Heart left ventricle (tissue), 16 donors: Measurements from ENCODE around the gene UBTD1. TPM values are rescaled to one million over a fixed set of nuclear protein-coding genes. Genes with fewer than 3 reads are reported as not detected.
A peak's percentile ranks its signal among the peaks of the same experiment; 100 is the strongest.

Experiments
- ATAC-seq, 4 donors: fragments of 200-7000 bp; cut with Tn5 transposase; one replicate each; pipeline ENCODE4 v1.9.1; 2020 to 2022; ENCODE audit warnings: moderate library complexity in 4 of 4, mild to moderate bottlenecking in 3 of 4, moderate number of reproducible peaks in 1 of 4
- DNase-seq, 5 donors: peaks; one replicate each; pipeline ENCODE4 v3.0.0-alpha.2; 2020
- H3K27ac ChIP-seq, 12 donors: fragments of 200-600 bp; sonication (generic) in 4 of 12; one replicate each; pipeline versions ENCODE4 v1.5.0 to v1.8.0; 2016 to 2022; ENCODE audit warnings: mild to moderate bottlenecking in 2 of 12
- H3K27me3 ChIP-seq, 9 donors: fragments of 200-600 bp; sonication (generic) in 2 of 9; one replicate each; pipeline versions ENCODE4 v1.5.1 to v1.8.0; 2016 to 2022; ENCODE audit warnings: mild to moderate bottlenecking in 3 of 9
- H3K36me3 ChIP-seq, 9 donors: fragments of 200-600 bp; sonication (generic) in 2 of 9; one replicate each; pipeline versions ENCODE4 v1.5.0 to v1.8.0; 2018 to 2022; ENCODE audit warnings: mild to moderate bottlenecking in 2 of 9
- H3K4me1 ChIP-seq, 12 donors: fragments of 200-600 bp; sonication (generic) in 4 of 12; one replicate each; pipeline versions ENCODE4 v1.5.0 to v1.8.0; 2016 to 2022; ENCODE audit warnings: mild to moderate bottlenecking in 3 of 12
- H3K4me3 ChIP-seq, 12 donors: fragments of 200-600 bp; sonication (generic) in 4 of 12; one replicate each; pipeline versions ENCODE4 v1.5.0 to v1.8.0; 2017 to 2022; ENCODE audit warnings: mild to moderate bottlenecking in 9 of 12, moderate library complexity in 4 of 12
- H3K9me3 ChIP-seq, 12 donors: fragments of 200-600 bp; sonication (generic) in 4 of 12; one replicate each; pipeline versions ENCODE4 v1.5.0 to v1.8.0; 2016 to 2022; ENCODE audit warnings: mild to moderate bottlenecking in 1 of 12
- POLR2A ChIP-seq, 2 donors: fragments of 450-650 bp; IDR thresholded peaks; one replicate each; pipeline ENCODE4 v1.6.1; 2017; ENCODE audit warnings: antibody characterized with exemption in 2 of 2, mild to moderate bottlenecking in 2 of 2, moderate library complexity in 2 of 2
- WGBS, 4 donors: extraction: QIAGEN DNeasy Blood & Tissue Kit in 2 of 4; methylation state at CpG; one replicate each; pipeline versions ENCODE4 v1.1.5 to v1.1.7; 2013 to 2018; 5-methylcytosine and 5-hydroxymethylcytosine counted together
- intact Hi-C, 10 donors: fragments of 100-400 bp; cut with DNase I; formaldehyde crosslinking; loops; one replicate each; pipeline versions ENCODE4 v1.11.1 to v1.14.2; 2022
- polyA plus RNA-seq, 2 donors: library from polyadenylated mRNA; stranded (reverse); fragments of 200-250 nt; gene quantifications; one replicate each; pipeline ENCODE4 v1.2.3, GENCODE V29; 2013
- total RNA-seq, 9 donors: library from RNA; depleted of rRNA in 2 of 9; stranded (reverse); fragments of >200 nt in 2 of 9; fragmentation: NEBNext Ultra II Directional in 3 of 9; extraction: Animal tissue kit (Norgen Biotek cat#: 25700) in 3 of 9; gene quantifications; one replicate each; pipeline versions ENCODE4 v1.1.0 to v1.2.4, GENCODE V29; 2016 to 2023
- TF ChIP-seq, protein P1 (sequence below), 12 donors: fragments of 200-600 bp; sonication (generic) in 4 of 12; IDR thresholded peaks; one replicate each; pipeline versions ENCODE4 v1.5.0 to v1.8.0; 2018 to 2022; ENCODE audit warnings: antibody characterized with exemption in 12 of 12, mild to moderate bottlenecking in 5 of 12
- donor health status: ischemic (EF 13 %, LVEDD 7.1; RV severe dilation, severe dysfunction).
- donor health status: healthy with polysubstance abuse.
- donor health status: DM: no; HTN: yes; CAD: no.
- donor health status: DM: no; HTN: no; CAD: no.
- donor health status: ischemic (EF 25% LVEDD 6.9; RV normal size, moderate dysfunction).
- donor health status: ischemic (EF 25% LVEDD 5.7; RV mildly dilated, moderate dysfunction).
- donor health status: healthy.
- donor health status: DM: yes; HTN: yes; CAD: no.
- donor health status: ischemic (EF 35%, LVEDD 5.7; RV mildly dilated, moderate dysfunction).
- donor health status: nonischemic (EF 11% LVEDD 7.7; RV severe dilation, severe dysfunction).
- donor health status: DM: yes; HTN: yes; CAD: no.
- donor health status: PGD.
- donor health status: ischemic (EF 29% LVEDD 5.4; RV normal size, mild dysfunction).
- donor health status: nonischemic (EF 23%, LVEDD 6.1; RV moderate dilation, normal function).

The UBTD1 gene
- total and polyA plus RNA-seq, 11 donors: 18.2 to 49.7 (median 28.2) TPM

DNA sequence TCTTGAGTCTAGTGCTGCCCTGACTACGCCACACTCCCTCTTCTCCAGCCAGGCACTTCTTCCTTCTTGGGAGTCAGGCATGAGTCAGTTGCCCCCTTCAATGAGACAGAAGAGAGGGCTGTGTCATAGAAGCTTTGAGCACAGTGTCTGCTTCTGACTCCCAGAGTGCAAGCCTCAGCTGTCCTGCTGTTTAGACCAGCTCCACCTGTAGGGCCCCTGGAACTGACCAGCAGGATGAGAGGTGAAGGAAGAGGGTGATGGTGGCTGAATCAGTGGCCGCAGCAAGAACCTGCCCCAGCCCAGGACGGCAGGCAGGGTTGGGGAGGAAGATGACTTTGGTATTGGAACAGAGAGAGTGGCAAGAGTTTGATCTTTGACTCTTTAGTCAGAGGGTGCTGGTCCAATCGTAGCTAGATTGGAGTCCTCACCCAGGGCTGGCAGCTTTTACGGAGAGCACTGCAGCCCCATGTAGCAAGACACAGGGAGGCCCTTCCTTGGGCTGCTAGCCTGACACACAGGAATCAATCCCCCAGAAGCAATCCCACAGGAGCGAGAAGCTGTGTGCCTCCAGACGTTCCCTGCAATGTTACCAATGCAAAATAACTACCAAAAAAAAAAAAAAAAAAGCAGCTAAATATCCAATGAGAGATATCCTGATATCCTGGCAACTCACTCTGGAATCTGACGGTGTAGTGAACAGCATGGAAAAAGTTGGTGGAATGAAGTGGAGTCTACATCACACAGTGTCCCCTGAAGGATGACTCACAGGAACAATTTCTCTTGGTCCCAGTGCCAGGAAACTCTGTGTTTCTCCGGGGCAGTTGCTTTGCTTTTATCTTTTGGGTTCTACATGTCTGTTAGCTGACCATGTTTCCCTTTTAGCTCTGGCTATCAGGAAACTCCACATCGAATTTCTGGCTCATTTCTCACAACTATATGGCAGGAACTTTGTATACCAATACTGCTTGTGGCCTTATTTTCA is 97.7 kb downstream of the UBTD1 start:
- peak; percentile 92 to 96 (median 93) for ATAC-seq
- WGBS, 4 donors: 25 to 37% (median 30%) methylated on average over 10 of the region's 10 CpGs
- no peaks in the 10 kb centered on the region for H3K9me3 ChIP-seq
- H3K27me3 ChIP-seq: no peaks in the 10 kb centered on the region
- TF ChIP-seq, protein P1, sequence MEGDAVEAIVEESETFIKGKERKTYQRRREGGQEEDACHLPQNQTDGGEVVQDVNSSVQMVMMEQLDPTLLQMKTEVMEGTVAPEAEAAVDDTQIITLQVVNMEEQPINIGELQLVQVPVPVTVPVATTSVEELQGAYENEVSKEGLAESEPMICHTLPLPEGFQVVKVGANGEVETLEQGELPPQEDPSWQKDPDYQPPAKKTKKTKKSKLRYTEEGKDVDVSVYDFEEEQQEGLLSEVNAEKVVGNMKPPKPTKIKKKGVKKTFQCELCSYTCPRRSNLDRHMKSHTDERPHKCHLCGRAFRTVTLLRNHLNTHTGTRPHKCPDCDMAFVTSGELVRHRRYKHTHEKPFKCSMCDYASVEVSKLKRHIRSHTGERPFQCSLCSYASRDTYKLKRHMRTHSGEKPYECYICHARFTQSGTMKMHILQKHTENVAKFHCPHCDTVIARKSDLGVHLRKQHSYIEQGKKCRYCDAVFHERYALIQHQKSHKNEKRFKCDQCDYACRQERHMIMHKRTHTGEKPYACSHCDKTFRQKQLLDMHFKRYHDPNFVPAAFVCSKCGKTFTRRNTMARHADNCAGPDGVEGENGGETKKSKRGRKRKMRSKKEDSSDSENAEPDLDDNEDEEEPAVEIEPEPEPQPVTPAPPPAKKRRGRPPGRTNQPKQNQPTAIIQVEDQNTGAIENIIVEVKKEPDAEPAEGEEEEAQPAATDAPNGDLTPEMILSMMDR (IDR thresholded peaks at IDR 0.05): no peak
- TF ChIP-seq POLR2A (IDR thresholded peaks at IDR 0.05): peak in 1 of 2 donors; percentile 60
- H3K27ac ChIP-seq: peak overlapping the region; percentile 81 to 99 (median 92)
- H3K4me3 ChIP-seq: no peak overlapping the region
- peak in 3 of 5 donors; percentile 64 to 79 (median 69) for DNase-seq
- H3K36me3 ChIP-seq: no peaks in the 10 kb centered on the region
- peaks cover 0 to 64% (median 23%) of the 10 kb centered on the region in 12 donors for H3K4me1 ChIP-seq
- intact Hi-C loops: loop anchor here in 2 of 10 donors (1.0 to 2.0 kb wide), 2 partner anchors 11 to 22 kb away; no protein-coding TSS in a partner anchor

DNA sequence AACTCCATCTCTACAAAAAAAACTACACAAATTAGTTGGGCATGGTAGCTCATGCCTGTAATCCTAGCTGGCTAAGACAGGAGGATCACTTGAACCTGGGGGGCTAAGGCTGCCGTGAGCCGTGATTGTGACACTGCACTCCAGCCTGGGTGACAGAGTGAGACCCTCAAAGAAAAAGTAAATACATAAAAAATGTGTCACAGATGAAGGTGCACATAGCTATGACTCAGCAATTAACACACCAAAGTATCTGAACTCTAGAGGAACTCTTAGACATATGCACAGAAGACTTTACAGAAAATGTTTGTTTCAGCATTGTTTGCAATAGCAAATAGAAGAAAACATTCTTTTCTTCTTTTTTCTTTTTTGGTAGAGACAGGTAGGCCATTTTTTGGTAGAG is 99.1 kb downstream of the UBTD1 start:
- ATAC-seq: no peak
- TF ChIP-seq, protein P1 (IDR thresholded peaks at IDR 0.05): no peak
- TF ChIP-seq POLR2A (IDR thresholded peaks at IDR 0.05): no peak
- peaks cover 0 to 71% (median 23%) of the 10 kb centered on the region in 12 donors for H3K4me1 ChIP-seq
- no peaks in the 10 kb centered on the region for H3K9me3 ChIP-seq
- no peak for DNase-seq
- peak overlapping the region; percentile 51 to 99 (median 92) for H3K27ac ChIP-seq
- no peak overlapping the region for H3K4me3 ChIP-seq
- H3K36me3 ChIP-seq: no peaks in the 10 kb centered on the region
- intact Hi-C loops: loop anchor here in 1 of 10 donors (2.0 kb wide), 1 partner anchor 23 kb away; no protein-coding TSS in a partner anchor
- no peaks in the 10 kb centered on the region for H3K27me3 ChIP-seq
- 94 to 100% (median 98%) methylated on average over 2 of the region's 2 CpGs for WGBS, 4 donors

- DNase-seq (no peak), ATAC-seq (no peak)
- Histone ChIP-seq H3K27me3 (no peaks in the 10 kb centered on the region), H3K9me3 (no peaks in the 10 kb centered on the region), H3K27ac (peak overlapping the region in 7 of 12 donors; percentile 61 to 95 (median 90)), H3K4me1 (peaks cover 0 to 64% (median 19%) of the 10 kb centered on the region in 12 donors), H3K4me3 (no peak overlapping the region), H3K36me3 (no peaks in the 10 kb centered on the region)
- WGBS, 4 donors: 88 to 94% (median 93%) methylated on average over 19 of the region's 19 CpGs
- intact Hi-C loops: no loop called here
- TF ChIP-seq, protein P1 (IDR thresholded peaks at IDR 0.05): no peak
- TF ChIP-seq POLR2A (IDR thresholded peaks at IDR 0.05): no peak
These were observed 99.9 kb downstream of the UBTD1 start for GRCh38 chr10:97598407-97599271.
